Ectodermal cell (in vitro differentiated cells): Measurements from ENCODE around the gene PON2.
"Not testable (repeated sequence)": the region's sequence is repeated elsewhere in the genome, so short reads cannot be mapped to it uniquely, and the experiment has no call there.

Source experiments
- H3K27ac ChIP-seq: 2 replicates; pipeline ENCODE4 v1.7.0; 2013; ENCODE audit warnings: mild to moderate bottlenecking, low read depth, low read length; ENCODE audit not compliant: insufficient read depth, poor library complexity, severe bottlenecking
- H3K27me3 ChIP-seq: 2 replicates; pipeline ENCODE4 v1.7.0; 2013; ENCODE audit warnings: mild to moderate bottlenecking, low read length; ENCODE audit not compliant: insufficient read depth, control insufficient read depth, poor library complexity, severe bottlenecking
- H3K36me3 ChIP-seq: one replicate; pipeline ENCODE4 v1.7.0; 2013; ENCODE audit warnings: low read length; ENCODE audit not compliant: control insufficient read depth, insufficient read depth
- H3K4me1 ChIP-seq: one replicate; pipeline ENCODE4 v1.7.0; 2013; ENCODE audit warnings: low read length; ENCODE audit not compliant: control insufficient read depth, insufficient read depth
- H3K4me3 ChIP-seq: 2 replicates; pipeline ENCODE4 v1.7.0; 2013; ENCODE audit warnings: low read depth, low read length, control low read depth; ENCODE audit not compliant: insufficient read depth
- H3K9me3 ChIP-seq: 2 replicates; pipeline ENCODE4 v1.7.0; 2013; ENCODE audit warnings: mild to moderate bottlenecking, low read length, moderate library complexity; ENCODE audit not compliant: control insufficient read depth
- WGBS, 2 experiments: methylation state at CpG; one replicate each; pipeline ENCODE4 v1.1.7; 2013; ENCODE audit warnings: missing lambda C conversion rate in 2 of 2; 5-methylcytosine and 5-hydroxymethylcytosine counted together

PON2 gene

DNA sequence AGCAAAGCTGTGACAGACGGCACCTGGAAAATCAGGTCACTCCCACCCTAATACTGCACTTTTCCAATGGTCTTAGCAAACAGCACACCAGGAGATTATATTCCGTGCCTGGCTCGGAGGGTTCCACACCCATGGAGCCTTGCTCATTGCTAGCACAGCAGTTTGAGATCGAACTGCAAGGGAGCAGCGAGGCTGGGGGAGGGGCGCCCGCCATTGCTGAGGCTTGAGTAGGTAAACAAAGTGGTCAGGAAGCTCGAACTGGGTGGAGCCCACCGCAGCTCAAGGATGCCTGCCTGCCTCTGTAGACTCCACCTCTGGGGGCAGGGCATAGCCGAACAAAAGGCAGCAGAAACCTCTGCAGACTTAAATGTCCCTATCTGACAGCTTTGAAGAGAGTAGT lies 55.4 kb downstream of the PON2 start:
- not testable (repeated sequence) for H3K36me3 ChIP-seq, H3K27ac ChIP-seq, H3K4me3 ChIP-seq, H3K4me1 ChIP-seq, H3K9me3 ChIP-seq, H3K27me3 ChIP-seq
- 89 to 93% methylated on average over 10 of the region's 10 CpGs for WGBS, 2 experiments

DNA sequence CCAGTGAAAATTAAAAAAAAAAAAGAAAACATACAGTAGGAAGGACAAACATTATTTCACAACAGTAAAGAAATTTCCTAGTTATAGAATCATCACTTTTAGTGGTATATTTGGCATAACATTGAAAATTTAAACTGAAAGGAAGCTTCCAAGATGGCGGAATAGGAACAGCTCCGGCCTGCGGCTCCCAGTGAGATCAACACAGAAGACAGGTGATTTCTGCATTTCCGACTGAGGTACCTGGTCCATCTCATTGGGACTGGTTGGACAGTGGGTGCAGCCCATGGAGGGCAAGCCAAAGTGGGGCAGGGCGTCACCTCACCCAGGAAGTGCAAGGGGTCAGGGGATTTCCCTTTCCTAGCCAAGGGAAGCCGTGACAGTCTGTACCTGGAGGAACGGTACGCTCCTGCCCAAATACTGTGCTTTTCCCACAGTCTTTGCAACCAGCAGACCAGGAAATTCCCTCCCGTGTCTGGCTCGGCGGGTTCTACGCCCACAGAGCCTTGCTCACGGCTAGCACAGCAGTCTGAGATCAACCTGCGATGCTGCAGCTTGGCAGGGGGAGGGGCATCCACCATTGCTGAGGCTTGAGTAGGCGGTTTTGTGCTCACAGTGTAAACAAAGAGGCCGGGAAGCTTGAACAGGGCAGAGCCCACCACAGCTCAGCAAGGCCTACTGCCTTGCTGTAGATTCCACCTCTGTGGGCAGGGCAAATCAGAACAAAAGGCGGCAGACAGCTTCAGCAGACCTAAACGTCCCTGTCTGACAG lies 58.0 kb downstream of the PON2 start:
- H3K27me3 ChIP-seq, result no peaks in the 10 kb centered on the region
- H3K27ac ChIP-seq, result no peak overlapping the region
- no peaks in the 10 kb centered on the region for H3K4me1 ChIP-seq
- no peak overlapping the region for H3K4me3 ChIP-seq
- no peaks in the 10 kb centered on the region for H3K9me3 ChIP-seq
- no peaks in the 10 kb centered on the region for H3K36me3 ChIP-seq
- WGBS, 2 experiments, result 77 to 78% methylated on average over 18 of the region's 18 CpGs

DNA sequence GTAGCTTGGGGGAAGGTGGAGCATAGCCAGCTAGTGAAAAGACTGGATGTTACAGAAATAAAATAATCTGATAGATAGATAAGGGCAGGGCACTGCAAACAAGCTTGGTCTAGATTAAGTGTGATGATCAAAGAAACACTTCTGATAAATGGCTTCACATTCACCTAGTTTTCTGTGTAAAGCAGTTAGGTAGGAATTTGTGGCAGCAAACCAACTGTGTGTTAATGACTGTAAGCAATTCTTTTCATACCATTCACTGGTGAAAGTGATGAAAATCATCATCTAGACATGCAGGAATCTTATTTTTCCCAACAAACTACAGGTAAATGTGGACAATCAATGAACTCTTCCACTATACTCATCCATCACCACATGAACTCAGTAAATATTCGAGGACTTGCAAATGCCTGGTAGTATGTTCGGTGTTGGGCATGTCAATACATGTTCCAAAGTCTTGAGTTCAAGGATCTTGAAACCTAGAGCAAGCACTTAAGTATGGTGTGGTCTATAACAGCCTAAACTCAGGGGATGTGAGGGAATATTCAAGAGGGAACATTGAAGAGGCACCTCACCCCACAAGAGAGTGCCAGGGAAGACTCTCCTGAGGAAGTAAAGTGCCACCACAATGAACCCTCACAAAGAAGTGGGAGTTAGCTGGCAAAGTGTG lies 59.1 kb downstream of the PON2 start:
- Histone ChIP-seq H3K27me3 (no peaks in the 10 kb centered on the region), H3K9me3 (no peaks in the 10 kb centered on the region), H3K4me1 (no peaks in the 10 kb centered on the region), H3K36me3 (no peaks in the 10 kb centered on the region), H3K27ac (no peak overlapping the region), H3K4me3 (no peak overlapping the region)
- 89 to 95% methylated on average over 2 of the region's 2 CpGs for WGBS, 2 experiments

DNA sequence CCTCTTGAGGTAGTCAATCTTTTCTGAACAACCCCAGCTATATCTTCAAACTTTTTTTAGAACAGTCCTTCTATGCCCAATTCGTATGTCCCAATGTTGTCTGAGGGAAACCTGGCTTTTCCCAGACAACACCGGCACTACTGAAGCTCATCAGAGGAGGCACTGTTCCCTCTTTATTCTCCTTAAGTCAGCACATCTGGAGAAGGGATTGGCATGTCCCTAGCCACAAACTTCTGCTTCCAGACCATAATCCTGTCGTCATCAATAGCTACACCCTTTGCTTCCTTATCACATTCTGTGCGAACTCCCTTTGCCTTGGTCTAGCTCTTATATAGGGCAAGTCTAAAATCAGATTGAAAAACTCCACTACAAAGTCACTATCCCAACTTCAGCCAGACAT lies 61.5 kb downstream of the PON2 start:
- no peak overlapping the region for H3K4me3 ChIP-seq
- no peaks in the 10 kb centered on the region for H3K27me3 ChIP-seq
- no peaks in the 10 kb centered on the region for H3K4me1 ChIP-seq
- H3K9me3 ChIP-seq, result no peaks in the 10 kb centered on the region
- H3K27ac ChIP-seq, result no peak overlapping the region
- H3K36me3 ChIP-seq, result no peaks in the 10 kb centered on the region
- WGBS, 2 experiments, result 92 to 93% methylated on average over 4 of the region's 4 CpGs

DNA sequence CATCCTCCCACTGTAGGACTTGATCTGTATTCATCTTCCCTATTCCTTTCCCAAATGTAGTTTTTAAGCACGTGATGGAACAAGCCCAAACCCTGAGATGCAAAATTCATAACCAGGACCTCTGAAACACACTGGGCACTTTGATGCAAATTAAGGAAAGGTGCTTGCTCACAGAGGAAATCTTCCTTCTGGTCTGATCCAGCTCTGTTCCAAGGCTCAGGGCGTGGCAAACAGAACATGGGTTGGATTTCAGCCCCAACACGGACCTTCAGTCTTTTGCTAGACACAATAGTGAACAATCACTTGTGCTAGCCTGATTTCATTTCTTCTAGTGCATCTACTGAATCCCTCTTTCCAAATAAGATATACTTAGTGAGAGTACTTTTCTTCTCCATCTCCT lies 66.6 kb downstream of the PON2 start:
- WGBS, 2 experiments, result 90 to 91% methylated on average over 3 of the region's 3 CpGs
- Histone ChIP-seq H3K4me1 (no peaks in the 10 kb centered on the region), H3K36me3 (no peaks in the 10 kb centered on the region), H3K9me3 (no peaks in the 10 kb centered on the region), H3K27me3 (no peaks in the 10 kb centered on the region), H3K4me3 (no peak overlapping the region), H3K27ac (no peak overlapping the region)

DNA sequence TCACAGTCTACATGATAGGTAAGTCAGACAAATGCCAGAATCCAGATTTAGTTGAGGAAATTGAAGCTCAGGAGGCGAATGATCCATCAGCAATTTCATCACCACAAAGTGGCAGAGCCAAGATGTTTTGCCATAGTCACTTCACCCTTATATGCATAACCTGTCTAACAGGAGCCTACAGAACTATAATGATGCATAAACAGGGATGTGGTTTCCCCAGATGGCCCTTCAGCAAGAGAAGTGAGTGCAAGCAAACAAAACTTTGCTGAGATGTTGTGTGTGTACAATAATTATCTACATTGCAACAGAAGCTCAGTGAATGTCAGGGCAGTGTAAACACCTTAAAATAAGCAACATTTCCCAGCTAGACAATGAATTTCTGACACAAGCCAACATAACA lies 67.2 kb downstream of the PON2 start:
- Histone ChIP-seq H3K4me3 (no peak overlapping the region), H3K9me3 (no peaks in the 10 kb centered on the region), H3K4me1 (no peaks in the 10 kb centered on the region), H3K27me3 (no peaks in the 10 kb centered on the region), H3K27ac (no peak overlapping the region), H3K36me3 (no peaks in the 10 kb centered on the region)
- WGBS, 2 experiments, result 90 to 94% methylated on average over 1 of the region's 1 CpG

DNA sequence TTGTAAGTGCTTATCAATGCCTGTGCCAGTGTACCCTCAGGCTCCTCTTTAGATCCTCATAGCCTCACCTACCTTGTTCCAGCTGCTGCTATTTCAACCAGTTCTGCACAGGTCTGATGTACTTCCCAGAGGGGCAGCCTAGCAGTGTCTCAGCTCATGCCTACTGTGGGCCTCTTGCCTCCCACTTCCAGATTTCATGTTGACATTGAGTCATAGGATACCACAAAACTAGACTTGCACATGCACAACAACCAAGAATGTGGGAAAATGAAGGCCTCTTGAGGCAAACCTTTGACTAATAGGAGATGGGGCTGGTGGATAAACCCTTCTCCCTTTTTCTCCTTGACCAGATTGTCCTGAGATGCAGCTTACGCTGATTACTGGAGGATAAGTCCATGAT lies 69.7 kb downstream of the PON2 start:
- no peaks in the 10 kb centered on the region for H3K4me1 ChIP-seq
- 93 to 96% methylated on average over 1 of the region's 1 CpG for WGBS, 2 experiments
- no peaks in the 10 kb centered on the region for H3K36me3 ChIP-seq
- no peak overlapping the region for H3K4me3 ChIP-seq
- no peak overlapping the region for H3K27ac ChIP-seq
- H3K27me3 ChIP-seq, result no peaks in the 10 kb centered on the region
- no peaks in the 10 kb centered on the region for H3K9me3 ChIP-seq

DNA sequence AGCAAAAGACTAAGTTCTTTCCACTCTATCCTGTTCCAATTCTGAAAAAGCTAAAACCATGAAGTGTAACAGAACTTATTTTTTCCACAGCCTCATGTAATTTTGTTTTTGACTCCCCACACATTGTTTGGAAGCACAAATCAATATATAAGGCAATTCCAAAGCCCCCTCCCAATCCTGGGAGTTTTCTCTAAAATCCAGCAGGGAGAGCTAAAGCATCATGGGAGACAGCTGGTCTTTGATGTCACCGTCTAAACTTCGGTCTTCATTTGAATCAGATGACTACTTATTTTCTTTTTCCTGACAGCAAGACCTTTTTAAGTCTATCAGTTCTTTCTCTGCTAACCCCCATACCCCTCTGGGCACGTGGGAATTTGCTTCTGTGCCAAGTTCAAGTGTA lies 77.2 kb downstream of the PON2 start:
- WGBS, 2 experiments, result 78 to 83% methylated on average over 3 of the region's 3 CpGs
- H3K4me3 ChIP-seq, result no peak overlapping the region
- H3K27me3 ChIP-seq, result no peaks in the 10 kb centered on the region
- no peak overlapping the region for H3K27ac ChIP-seq
- H3K4me1 ChIP-seq, result no peaks in the 10 kb centered on the region
- H3K36me3 ChIP-seq, result no peaks in the 10 kb centered on the region
- no peaks in the 10 kb centered on the region for H3K9me3 ChIP-seq
